ENCODE data around the gene XAF1.

Gene XAF1

DNA sequence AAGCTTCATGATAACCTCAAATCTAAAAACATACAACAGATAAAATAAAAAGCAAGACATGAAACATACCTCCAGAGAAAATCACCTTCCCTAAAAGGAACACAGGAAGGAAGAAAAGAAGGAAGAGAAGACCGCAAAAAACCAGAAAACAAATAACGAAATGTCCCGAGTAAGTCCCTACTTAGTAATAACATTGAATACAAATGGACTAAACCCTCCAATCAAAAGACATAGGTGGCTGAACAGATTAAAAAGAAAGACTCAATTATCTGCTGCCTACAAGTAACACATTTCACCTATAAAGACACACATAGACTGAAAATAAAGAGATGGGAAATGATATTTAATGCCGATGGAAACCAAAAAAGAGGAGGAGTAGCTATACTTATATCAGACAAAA, 26.4 kb downstream of the XAF1 start:
- no peak for DNase-seq
- no peaks in the 10 kb centered on the region for H3K36me3 ChIP-seq (replicated peaks; ENCODE audit: insufficient read depth, low read length)
- H2AFZ ChIP-seq (ENCODE audit: low read length), result no peak overlapping the region
- H3K4me2 ChIP-seq (ENCODE audit: low read depth, low read length), result no peak overlapping the region
- H3K27me3 ChIP-seq (replicated peaks; ENCODE audit: insufficient read depth, low read length), result no peaks in the 10 kb centered on the region
- H3K27ac ChIP-seq (ENCODE audit: low read length), result no peak overlapping the region
- TF ChIP-seq CTCF (IDR thresholded peaks at IDR 0.05; ENCODE audit: low read length), result no peak
- TF ChIP-seq EZH2 (optimal IDR thresholded peaks at IDR 0.05; ENCODE audit: low read depth, low read length), result no peak
- no peak for TF ChIP-seq EZH2phosphoT487 (IDR thresholded peaks at IDR 0.05; ENCODE audit: low read length)
- no peak overlapping the region for H3K4me3 ChIP-seq (ENCODE audit: low read length)
- no peak overlapping the region for H3K9ac ChIP-seq (ENCODE audit: low read length)
- H4K20me1 ChIP-seq (ENCODE audit: insufficient read depth, low read length), result no peaks in the 10 kb centered on the region
- H3K79me2 ChIP-seq (ENCODE audit: low read length), result no peaks in the 10 kb centered on the region
- no peaks in the 10 kb centered on the region for H3K9me3 ChIP-seq (replicated peaks; ENCODE audit: insufficient read depth, low read length)
- H3F3A ChIP-seq (ENCODE audit: insufficient read depth, low read length), result no peaks in the 10 kb centered on the region
- H3K4me1 ChIP-seq (ENCODE audit: low read length), result no peaks in the 10 kb centered on the region
- no peaks in the 10 kb centered on the region for H3K9me2 ChIP-seq (replicated peaks; ENCODE audit: insufficient read depth, low read length)

DNA sequence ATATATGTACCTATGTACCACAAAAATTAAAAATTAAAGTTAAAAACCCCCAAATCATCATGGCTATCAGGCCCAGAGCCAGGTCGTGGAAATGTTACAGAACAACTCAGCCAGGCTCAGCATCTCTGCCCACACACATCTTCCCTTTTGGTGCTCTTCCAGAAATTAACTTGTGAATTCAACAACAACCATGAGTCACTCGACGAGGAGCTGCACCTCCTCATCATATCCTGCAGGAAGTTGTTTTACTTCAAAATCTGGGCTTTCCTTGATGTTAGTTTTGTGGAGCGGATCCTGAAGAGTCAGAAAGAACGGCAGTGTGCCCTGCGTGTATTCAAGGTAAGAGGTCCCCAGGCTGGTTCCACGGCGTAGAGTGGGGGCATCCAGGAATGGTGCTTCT, 30.8 kb downstream of the XAF1 start:
- no peaks in the 10 kb centered on the region for H3K4me1 ChIP-seq (ENCODE audit: low read length)
- no peak overlapping the region for H3K9ac ChIP-seq (ENCODE audit: low read length)
- H3K9me2 ChIP-seq (replicated peaks; ENCODE audit: insufficient read depth, low read length), result no peaks in the 10 kb centered on the region
- no peak overlapping the region for H2AFZ ChIP-seq (ENCODE audit: low read length)
- no peaks in the 10 kb centered on the region for H3K27me3 ChIP-seq (replicated peaks; ENCODE audit: insufficient read depth, low read length)
- H3K79me2 ChIP-seq (ENCODE audit: low read length), result no peaks in the 10 kb centered on the region
- H3K4me2 ChIP-seq (ENCODE audit: low read depth, low read length), result no peak overlapping the region
- H3K9me3 ChIP-seq (replicated peaks; ENCODE audit: insufficient read depth, low read length), result no peaks in the 10 kb centered on the region
- TF ChIP-seq CTCF (IDR thresholded peaks at IDR 0.05; ENCODE audit: low read length) (no peak), EZH2 (optimal IDR thresholded peaks at IDR 0.05; ENCODE audit: low read depth, low read length) (no peak), EZH2phosphoT487 (IDR thresholded peaks at IDR 0.05; ENCODE audit: low read length) (no peak)
- DNase-seq, result no peak
- no peaks in the 10 kb centered on the region for H3F3A ChIP-seq (ENCODE audit: insufficient read depth, low read length)
- no peaks in the 10 kb centered on the region for H4K20me1 ChIP-seq (ENCODE audit: insufficient read depth, low read length)
- no peaks in the 10 kb centered on the region for H3K36me3 ChIP-seq (replicated peaks; ENCODE audit: insufficient read depth, low read length)
- no peak overlapping the region for H3K4me3 ChIP-seq (ENCODE audit: low read length)
- H3K27ac ChIP-seq (ENCODE audit: low read length), result no peak overlapping the region

GRCh38 chr17:6787081-6787693, 31.3 kb downstream of the XAF1 start:
- no peaks in the 10 kb centered on the region for H4K20me1 ChIP-seq (ENCODE audit: insufficient read depth, low read length)
- no peak overlapping the region for H3K9ac ChIP-seq (ENCODE audit: low read length)
- no peak for TF ChIP-seq EZH2 (optimal IDR thresholded peaks at IDR 0.05; ENCODE audit: low read depth, low read length)
- TF ChIP-seq CTCF (IDR thresholded peaks at IDR 0.05; ENCODE audit: low read length), result no peak
- TF ChIP-seq EZH2phosphoT487 (IDR thresholded peaks at IDR 0.05; ENCODE audit: low read length), result no peak
- no peak for DNase-seq
- H3K4me2 ChIP-seq (ENCODE audit: low read depth, low read length), result no peak overlapping the region
- no peaks in the 10 kb centered on the region for H3K9me3 ChIP-seq (replicated peaks; ENCODE audit: insufficient read depth, low read length)
- no peak overlapping the region for H2AFZ ChIP-seq (ENCODE audit: low read length)
- no peaks in the 10 kb centered on the region for H3K79me2 ChIP-seq (ENCODE audit: low read length)
- H3K27me3 ChIP-seq (replicated peaks; ENCODE audit: insufficient read depth, low read length), result no peaks in the 10 kb centered on the region
- no peaks in the 10 kb centered on the region for H3K9me2 ChIP-seq (replicated peaks; ENCODE audit: insufficient read depth, low read length)
- H3K4me1 ChIP-seq (ENCODE audit: low read length), result no peaks in the 10 kb centered on the region
- no peaks in the 10 kb centered on the region for H3F3A ChIP-seq (ENCODE audit: insufficient read depth, low read length)
- H3K27ac ChIP-seq (ENCODE audit: low read length), result no peak overlapping the region
- H3K36me3 ChIP-seq (replicated peaks; ENCODE audit: insufficient read depth, low read length), result no peaks in the 10 kb centered on the region
- no peak overlapping the region for H3K4me3 ChIP-seq (ENCODE audit: low read length)

Data from MM.1S (cell line).